H1 (cell line): ENCODE measurements around the gene CXCL12. TPM values are rescaled to one million over a fixed set of nuclear protein-coding genes. Genes with fewer than 3 reads are reported as not detected.

Experiments
- CTCF ChIA-PET: fragments of 300-600 bp; sonication (Branson Sonifier 250); formaldehyde crosslinking; loops from one replicate; lab custom pipeline; 2021; ENCODE audit not compliant: partially characterized antibody; lab: Charles Lee
- POLR2A ChIA-PET: fragments of 300-600 bp; sonication (Branson Sonifier 250); formaldehyde crosslinking; loops from one replicate; lab custom pipeline; 2021; ENCODE audit warnings: inconsistent platforms; ENCODE audit not compliant: partially characterized antibody; lab: Charles Lee
- DNase-seq, 2 experiments: peaks; one replicate each; pipeline versions ENCODE4 v3.0.0 to v3.0.0-alpha.2; 2010 to 2022; ENCODE audit warnings: low spot score in 2 of 2, low read depth in 1 of 2, mixed read lengths in 1 of 2
- FAIRE-seq: peaks from 2 replicates; lab custom pipeline; 2011; peaks lifted over from hg19 to GRCh38; lab: Jason Lieb, UNC
- H2AFZ ChIP-seq: 2 replicates; pipeline ENCODE4 v1.8.1; 2012; ENCODE audit warnings: low read length, inconsistent platforms
- H2AK5ac ChIP-seq: 2 replicates; pipeline ENCODE4 v1.6.1; 2013; ENCODE audit warnings: low read depth, low read length
- H2BK120ac ChIP-seq: replicated peaks from 2 replicates; pipeline ENCODE3; 2013; ENCODE audit warnings: low read depth, low read length, inconsistent platforms
- H2BK12ac ChIP-seq: 2 replicates; pipeline ENCODE4 v1.6.1; 2013; ENCODE audit warnings: low read depth, low read length
- H2BK15ac ChIP-seq: 2 replicates; pipeline ENCODE4 v1.6.1; 2013; ENCODE audit warnings: low read length
- H2BK20ac ChIP-seq: 2 replicates; pipeline ENCODE4 v1.6.1; 2013; ENCODE audit warnings: low read length
- H2BK5ac ChIP-seq: 2 replicates; pipeline ENCODE4 v1.6.1; 2013; ENCODE audit warnings: low read depth, low read length
- H3K14ac ChIP-seq: 2 replicates; pipeline ENCODE4 v1.6.1; 2013; ENCODE audit warnings: inconsistent platforms; ENCODE audit not compliant: insufficient read length
- H3K18ac ChIP-seq: 2 replicates; pipeline ENCODE4 v1.6.1; 2013; ENCODE audit warnings: low read length; ENCODE audit errors: extremely low read depth
- H3K23ac ChIP-seq: 2 replicates; pipeline ENCODE4 v1.6.1; 2013; ENCODE audit warnings: inconsistent platforms; ENCODE audit not compliant: insufficient read length
- H3K23me2 ChIP-seq: 2 replicates; pipeline ENCODE4 v1.6.1; 2013; ENCODE audit warnings: low read depth, low read length
- H3K27ac ChIP-seq: 2 replicates; pipeline ENCODE4 v1.6.1; 2011; ENCODE audit warnings: low read depth, low read length, inconsistent platforms
- H3K27me3 ChIP-seq, 4 experiments: replicated peaks in 1 of 4; 1 replicate in 1 of 4; 2 replicates in 3 of 4; pipeline versions ENCODE4 v1.6.1 to v1.8.1; 2011 to 2013; ENCODE audit warnings: low read length in 3 of 4, mild to moderate bottlenecking in 3 of 4, inconsistent platforms in 2 of 4, mixed read lengths in 2 of 4, moderate library complexity in 1 of 4; ENCODE audit not compliant: control insufficient read depth in 3 of 4, insufficient read depth in 3 of 4; ENCODE audit errors: extremely low read depth in 1 of 4
- H3K36me3 ChIP-seq, 4 experiments: 2 replicates each; pipeline versions ENCODE4 v1.6.1 to v1.8.1; 2011 to 2013; ENCODE audit warnings: mild to moderate bottlenecking in 4 of 4, low read length in 3 of 4, moderate library complexity in 2 of 4, control low read depth in 1 of 4, inconsistent platforms in 1 of 4; ENCODE audit not compliant: insufficient read depth in 4 of 4, control insufficient read depth in 2 of 4
- H3K4ac ChIP-seq: replicated peaks from 2 replicates; pipeline ENCODE3; 2013; ENCODE audit warnings: low read length, low read depth, mixed read lengths, inconsistent platforms; ENCODE audit not compliant: insufficient read length
- H3K4me1 ChIP-seq, 4 experiments: replicated peaks in 1 of 4; 1 replicate in 1 of 4; 2 replicates in 3 of 4; pipeline versions ENCODE4 v1.6.1 to v1.8.1; 2011 to 2013; ENCODE audit warnings: low read length in 3 of 4, inconsistent platforms in 2 of 4, mixed read lengths in 1 of 4; ENCODE audit not compliant: insufficient read depth in 4 of 4, control insufficient read depth in 3 of 4
- H3K4me2 ChIP-seq, 2 experiments: 2 replicates each; pipeline versions ENCODE4 v1.6.1 to v1.8.1; 2011 to 2013; ENCODE audit warnings: low read depth in 2 of 2, low read length in 2 of 2, control low read depth in 1 of 2, inconsistent platforms in 1 of 2, mild to moderate bottlenecking in 1 of 2; ENCODE audit not compliant: insufficient read depth in 1 of 2
- H3K4me3 ChIP-seq, 4 experiments: fragments of 200-600, 300-600 bp in 1 of 4; sonication (generic), shearing (Covaris generic), sonication (Bioruptor Twin) in 1 of 4; 2 replicates each; pipeline versions ENCODE4 v1.5.1 to v1.8.1; 2011 to 2016; ENCODE audit warnings: low read length in 4 of 4, low read depth in 3 of 4, control low read depth in 2 of 4, inconsistent platforms in 2 of 4, mild to moderate bottlenecking in 2 of 4, mixed read lengths in 1 of 4, moderate library complexity in 1 of 4; ENCODE audit not compliant: insufficient read depth in 2 of 4; ENCODE audit errors: extremely low read depth in 1 of 4
- H3K56ac ChIP-seq: replicated peaks from 2 replicates; pipeline ENCODE3; 2013; ENCODE audit warnings: low read depth, mild to moderate bottlenecking, mixed read lengths, low read length, inconsistent platforms; ENCODE audit not compliant: insufficient read length
- H3K79me1 ChIP-seq: 2 replicates; pipeline ENCODE4 v1.6.1; 2013; ENCODE audit warnings: low read depth, low read length, control low read depth
- H3K79me2 ChIP-seq, 2 experiments: 2 replicates each; pipeline versions ENCODE4 v1.6.1 to v1.8.1; 2012 to 2013; ENCODE audit warnings: low read length in 2 of 2, mild to moderate bottlenecking in 2 of 2, inconsistent platforms in 1 of 2; ENCODE audit not compliant: insufficient read depth in 2 of 2, control insufficient read depth in 1 of 2
- H3K9ac ChIP-seq, 4 experiments: replicated peaks in 1 of 4; 1 replicate in 1 of 4; 2 replicates in 3 of 4; pipeline versions ENCODE4 v1.6.1 to v1.8.1; 2011 to 2013; ENCODE audit warnings: low read depth in 3 of 4, low read length in 3 of 4, control low read depth in 2 of 4, mild to moderate bottlenecking in 2 of 4, moderate library complexity in 2 of 4, inconsistent platforms in 1 of 4; ENCODE audit errors: extremely low read depth in 1 of 4
- H3K9me3 ChIP-seq, 2 experiments: 2 replicates each; pipeline versions ENCODE4 v1.6.1 to v1.8.1; 2012 to 2013; ENCODE audit warnings: mild to moderate bottlenecking in 2 of 2, moderate library complexity in 2 of 2, control low read depth in 1 of 2, inconsistent platforms in 1 of 2, low read depth in 1 of 2, low read length in 1 of 2, mixed read lengths in 1 of 2; ENCODE audit not compliant: insufficient read depth in 2 of 2
- H4K20me1 ChIP-seq, 2 experiments: replicated peaks in 1 of 2; 2 replicates each; pipeline versions ENCODE3 to v1.8.1; 2011 to 2013; ENCODE audit warnings: inconsistent platforms in 2 of 2, low read length in 2 of 2, mild to moderate bottlenecking in 1 of 2; ENCODE audit not compliant: insufficient read depth in 2 of 2, control insufficient read depth in 1 of 2
- H4K5ac ChIP-seq: 2 replicates; pipeline ENCODE4 v1.6.1; 2013; ENCODE audit warnings: low read length, low read depth, mixed read lengths, inconsistent platforms; ENCODE audit not compliant: insufficient read length
- H4K8ac ChIP-seq: 2 replicates; pipeline ENCODE4 v1.8.0; 2013; ENCODE audit warnings: mild to moderate bottlenecking, moderate library complexity, low read length, inconsistent platforms; ENCODE audit not compliant: insufficient read depth; ENCODE audit errors: extremely low read depth
- H4K91ac ChIP-seq: replicated peaks from 2 replicates; pipeline ENCODE3; 2013; ENCODE audit warnings: low read length, mixed read lengths, inconsistent platforms; ENCODE audit not compliant: insufficient read length
- EGR1 ChIP-seq: IDR thresholded peaks from 2 replicates; pipeline ENCODE4 v1.6.1; 2011; ENCODE audit warnings: low read depth, low read length, borderline replicate concordance
- SRF ChIP-seq: IDR thresholded peaks from 2 replicates; pipeline ENCODE4 v1.6.1; 2011; ENCODE audit warnings: mild to moderate bottlenecking, low read depth, low read length, moderate library complexity
- WGBS, 2 experiments: shearing (Covaris generic) in 1 of 2; methylation state at CpG; one replicate each; pipeline versions ENCODE4 v1.1.6 to v1.1.7; 2013 to 2015; ENCODE audit warnings: low lambda C conversion rate in 2 of 2, mixed read lengths in 2 of 2, inconsistent platforms in 1 of 2, low coverage in 1 of 2, missing lambda C conversion rate in 1 of 2; ENCODE audit not compliant: insufficient replicate concordance in 2 of 2, insufficient coverage in 1 of 2, insufficient read length in 1 of 2; ENCODE audit errors: extremely low coverage in 1 of 2, missing lambda C conversion rate in 1 of 2; 5-methylcytosine and 5-hydroxymethylcytosine counted together
- polyA plus RNA-seq, 7 experiments: library from polyadenylated mRNA; depleted of rRNA in 3 of 7; stranded (reverse) in 5 of 7; unstranded in 2 of 7; fragments of >200 nt in 5 of 7; fragments of 200-250 nt in 2 of 7; gene quantifications; 1 replicate in 5 of 7; 2 replicates in 1 of 7; 4 replicates in 1 of 7; pipeline versions ENCODE4 v1.2.1 to v1.2.3, GENCODE V29; 2011 to 2013; ENCODE audit warnings: missing spikeins in 2 of 7, mixed read lengths in 2 of 7
- total RNA-seq: library from RNA; stranded (reverse); fragmentation: NEBNext Ultra II Directional; extraction: Animal tissue kit (Norgen Biotek cat#: 25700); gene quantifications from 2 replicates; pipeline ENCODE4 v1.2.1, GENCODE V29; 2021
- TF ChIP-seq, protein P1 (sequence below): IDR thresholded peaks from 2 replicates; pipeline ENCODE4 v1.6.1; 2012; ENCODE audit warnings: inconsistent platforms

Gene CXCL12
- total and polyA plus RNA-seq, 2 of the 8 experiments (the other 6 are each of a cell fraction or from before 2014, with no cell fraction given) = 51.4 to 53.8 TPM

DNA sequence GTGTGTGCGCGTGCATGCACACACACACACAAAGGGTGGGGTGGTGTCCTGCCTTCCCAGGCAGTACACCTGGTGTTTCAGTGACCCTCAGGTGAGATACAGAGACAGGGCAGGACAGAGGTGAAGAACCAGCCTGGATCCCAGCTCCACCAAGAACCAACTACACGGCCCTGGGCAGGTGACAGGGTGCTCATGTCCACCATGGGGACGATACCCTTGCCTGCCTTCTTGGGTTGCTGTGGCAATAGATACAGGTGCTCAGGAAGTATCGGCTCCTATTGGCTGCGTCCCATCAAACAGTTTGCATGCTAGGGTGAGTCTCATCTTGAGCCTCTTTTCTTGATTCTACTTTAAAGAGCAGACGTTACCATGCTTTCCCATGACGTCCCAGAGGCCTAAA is 33.7 kb upstream of the CXCL12 start:
- DNase-seq (no peak), FAIRE-seq (no peak)
- ChIA-PET CTCF (interaction anchor here (0.9 kb wide), 1 partner anchor 15 kb away, joined by 3 read pairs; no protein-coding TSS in a partner anchor), POLR2A (no interaction called here)
- H3K14ac ChIP-seq = no peak overlapping the region
- no peaks in the 10 kb centered on the region; a peak in 1 of 4 replicates for H3K9me3 ChIP-seq
- no peak overlapping the region for H2BK5ac ChIP-seq
- H3K79me2 ChIP-seq = no peaks in the 10 kb centered on the region
- no peak overlapping the region for H3K27ac ChIP-seq
- no peak overlapping the region for H4K8ac ChIP-seq
- no peaks in the 10 kb centered on the region for H4K20me1 ChIP-seq
- no peak overlapping the region for H4K5ac ChIP-seq
- no peak overlapping the region for H2BK20ac ChIP-seq
- H2AFZ ChIP-seq = no peak overlapping the region
- H3K56ac ChIP-seq = no peak overlapping the region
- H3K23ac ChIP-seq = no peak overlapping the region
- no peak overlapping the region for H3K18ac ChIP-seq
- H2BK120ac ChIP-seq = no peak overlapping the region
- 93% methylated on average over 8 of the region's 8 CpGs; no CpG with 5 or more reads in 1 of the 2 experiments for WGBS, 2 experiments
- no peak overlapping the region for H3K9ac ChIP-seq
- H3K79me1 ChIP-seq = no peaks in the 10 kb centered on the region
- no peak overlapping the region for H3K4me2 ChIP-seq
- H3K4me1 ChIP-seq = no peaks in the 10 kb centered on the region; a peak in 1 of 7 replicates
- H3K36me3 ChIP-seq = no peaks in the 10 kb centered on the region
- no peak overlapping the region; the same call in 1 of the 2 replicates for H2BK12ac ChIP-seq
- no peak overlapping the region for H3K4ac ChIP-seq
- no peak overlapping the region for H2AK5ac ChIP-seq
- no peaks in the 10 kb centered on the region; the same call in 1 of the 2 replicates for H3K23me2 ChIP-seq
- H3K4me3 ChIP-seq = no peak overlapping the region
- H4K91ac ChIP-seq = no peak overlapping the region
- H2BK15ac ChIP-seq = no peak overlapping the region
- no peaks in the 10 kb centered on the region for H3K27me3 ChIP-seq
- TF ChIP-seq SRF (no peak), EGR1 (no peak)
- TF ChIP-seq, protein P1, sequence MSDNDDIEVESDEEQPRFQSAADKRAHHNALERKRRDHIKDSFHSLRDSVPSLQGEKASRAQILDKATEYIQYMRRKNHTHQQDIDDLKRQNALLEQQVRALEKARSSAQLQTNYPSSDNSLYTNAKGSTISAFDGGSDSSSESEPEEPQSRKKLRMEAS = no peak
